Measurements from ENCODE around the gene CUEDC1. TPM values are rescaled to one million over a fixed set of nuclear protein-coding genes. Genes with fewer than 3 reads are reported as not detected.
A peak's percentile ranks its signal among the peaks of the same experiment; 100 is the strongest.

CUEDC1 gene
- total and polyA plus RNA-seq, 2 of the 13 experiments (the other 11 are each of a cell fraction or from before 2014, with no cell fraction given): 7.4 to 12.9 TPM

DNA sequence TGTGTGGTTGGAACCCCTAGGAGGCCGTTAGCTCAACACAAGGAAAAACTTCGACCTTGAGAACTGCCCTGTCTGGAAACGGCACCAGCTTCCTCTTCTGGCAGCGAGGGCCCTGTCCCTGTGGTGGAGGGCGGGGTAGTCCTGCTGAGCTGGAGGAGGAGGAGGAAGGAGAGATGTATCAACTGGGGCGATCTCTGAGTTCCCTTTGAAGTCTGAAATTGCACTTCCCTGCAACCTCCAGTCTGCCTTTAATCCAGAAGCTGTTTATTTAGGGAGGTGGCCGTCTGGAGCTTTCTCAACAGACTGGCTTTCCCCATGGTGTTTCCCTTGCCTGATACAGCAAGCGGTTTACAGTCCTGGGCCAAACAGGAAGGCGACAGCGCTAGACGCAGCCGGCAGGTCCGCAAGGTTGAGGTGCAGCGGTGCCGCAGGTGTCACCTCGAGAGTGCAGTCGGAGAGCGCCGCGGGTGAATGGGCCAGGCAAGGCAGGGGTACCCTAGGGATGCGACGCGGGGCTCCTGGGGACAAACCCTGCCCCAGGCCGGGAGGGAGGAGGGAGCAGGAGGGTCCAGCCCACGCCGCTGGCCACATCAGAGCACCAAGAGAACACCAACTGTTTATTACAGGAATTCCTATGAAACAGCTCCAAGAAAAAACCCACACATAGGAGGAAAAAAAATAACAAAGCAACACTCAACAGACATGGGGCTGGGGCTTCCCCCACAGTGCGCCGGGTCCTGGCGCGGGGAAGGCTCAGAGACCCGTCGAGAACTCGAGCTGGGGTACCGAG, 94.0 kb downstream of the CUEDC1 start (continued):
- peak; percentile 39; the same call in 1 of the 2 replicates for TF ChIP-seq MYC (CRISPR knock-in tag; IDR thresholded peaks at IDR 0.05; ENCODE audit: borderline replicate concordance)
- 0 out of 2 replicates have a peak, but pooled peaks have one; percentile 13 for TF ChIP-seq ZBTB38 (CRISPR knock-in tag; IDR thresholded peaks at IDR 0.05)
- TF ChIP-seq, protein P1, sequence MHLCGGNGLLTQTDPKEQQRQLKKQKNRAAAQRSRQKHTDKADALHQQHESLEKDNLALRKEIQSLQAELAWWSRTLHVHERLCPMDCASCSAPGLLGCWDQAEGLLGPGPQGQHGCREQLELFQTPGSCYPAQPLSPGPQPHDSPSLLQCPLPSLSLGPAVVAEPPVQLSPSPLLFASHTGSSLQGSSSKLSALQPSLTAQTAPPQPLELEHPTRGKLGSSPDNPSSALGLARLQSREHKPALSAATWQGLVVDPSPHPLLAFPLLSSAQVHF (CRISPR knock-in tag; IDR thresholded peaks at IDR 0.05): 0 out of 2 replicates have a peak, but pooled peaks have one; percentile 43
- no peak for TF ChIP-seq ZNF12 (CRISPR knock-in tag; IDR thresholded peaks at IDR 0.05)
- TF ChIP-seq NCOA1 (CRISPR knock-in tag; IDR thresholded peaks at IDR 0.05): peak; percentile 83; the same call in 1 of the 2 replicates
- peak; percentile 19; the same call in 1 of the 2 replicates for TF ChIP-seq ZNF296 (CRISPR knock-in tag; conservative IDR thresholded peaks at IDR 0.05)
- peak; percentile 75 for TF ChIP-seq RXRA (CRISPR knock-in tag; IDR thresholded peaks at IDR 0.05)
- TF ChIP-seq MED13 (CRISPR knock-in tag; IDR thresholded peaks at IDR 0.05): peak; percentile 93
- no peak for TF ChIP-seq HCFC1 (IDR thresholded peaks at IDR 0.05; ENCODE audit: low read depth, low read length)
- TF ChIP-seq ZNF672 (CRISPR knock-in tag; IDR thresholded peaks at IDR 0.05): peak; percentile 61; the same call in 1 of the 2 replicates
- TF ChIP-seq, protein P2, sequence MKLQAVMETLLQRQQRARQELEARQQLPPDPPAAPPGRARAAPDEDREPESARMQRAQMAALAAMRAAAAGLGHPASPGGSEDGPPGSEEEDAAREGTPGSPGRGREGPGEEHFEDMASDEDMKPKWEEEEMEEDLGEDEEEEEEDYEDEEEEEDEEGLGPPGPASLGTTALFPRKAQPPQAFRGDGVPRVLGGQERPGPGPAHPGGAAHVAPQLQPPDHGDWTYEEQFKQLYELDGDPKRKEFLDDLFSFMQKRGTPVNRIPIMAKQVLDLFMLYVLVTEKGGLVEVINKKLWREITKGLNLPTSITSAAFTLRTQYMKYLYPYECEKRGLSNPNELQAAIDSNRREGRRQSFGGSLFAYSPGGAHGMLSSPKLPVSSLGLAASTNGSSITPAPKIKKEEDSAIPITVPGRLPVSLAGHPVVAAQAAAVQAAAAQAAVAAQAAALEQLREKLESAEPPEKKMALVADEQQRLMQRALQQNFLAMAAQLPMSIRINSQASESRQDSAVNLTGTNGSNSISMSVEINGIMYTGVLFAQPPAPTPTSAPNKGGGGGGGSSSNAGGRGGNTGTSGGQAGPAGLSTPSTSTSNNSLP (IDR thresholded peaks at IDR 0.05; ENCODE audit: low read depth, low read length): no peak
- peak; percentile 43 for TF ChIP-seq IKZF4 (CRISPR knock-in tag; IDR thresholded peaks at IDR 0.05; ENCODE audit: borderline replicate concordance, low read depth, not compliant biosample characterization)
- peak; percentile 78; the same call in 1 of the 2 replicates for TF ChIP-seq SNAI1 (CRISPR knock-in tag; IDR thresholded peaks at IDR 0.05; ENCODE audit: borderline replicate concordance)
- 0 out of 2 replicates have a peak, but pooled peaks have one; percentile 63 for TF ChIP-seq CBFB (CRISPR knock-in tag; IDR thresholded peaks at IDR 0.05)
- peak; percentile 74; the same call in 1 of the 2 replicates for TF ChIP-seq ZIK1 (CRISPR knock-in tag; IDR thresholded peaks at IDR 0.05; ENCODE audit: borderline replicate concordance, low read depth)
- TF ChIP-seq, protein P3, sequence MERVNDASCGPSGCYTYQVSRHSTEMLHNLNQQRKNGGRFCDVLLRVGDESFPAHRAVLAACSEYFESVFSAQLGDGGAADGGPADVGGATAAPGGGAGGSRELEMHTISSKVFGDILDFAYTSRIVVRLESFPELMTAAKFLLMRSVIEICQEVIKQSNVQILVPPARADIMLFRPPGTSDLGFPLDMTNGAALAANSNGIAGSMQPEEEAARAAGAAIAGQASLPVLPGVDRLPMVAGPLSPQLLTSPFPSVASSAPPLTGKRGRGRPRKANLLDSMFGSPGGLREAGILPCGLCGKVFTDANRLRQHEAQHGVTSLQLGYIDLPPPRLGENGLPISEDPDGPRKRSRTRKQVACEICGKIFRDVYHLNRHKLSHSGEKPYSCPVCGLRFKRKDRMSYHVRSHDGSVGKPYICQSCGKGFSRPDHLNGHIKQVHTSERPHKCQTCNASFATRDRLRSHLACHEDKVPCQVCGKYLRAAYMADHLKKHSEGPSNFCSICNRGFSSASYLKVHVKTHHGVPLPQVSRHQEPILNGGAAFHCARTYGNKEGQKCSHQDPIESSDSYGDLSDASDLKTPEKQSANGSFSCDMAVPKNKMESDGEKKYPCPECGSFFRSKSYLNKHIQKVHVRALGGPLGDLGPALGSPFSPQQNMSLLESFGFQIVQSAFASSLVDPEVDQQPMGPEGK (CRISPR knock-in tag; IDR thresholded peaks at IDR 0.05): peak; percentile 64
- TF ChIP-seq, protein P4, sequence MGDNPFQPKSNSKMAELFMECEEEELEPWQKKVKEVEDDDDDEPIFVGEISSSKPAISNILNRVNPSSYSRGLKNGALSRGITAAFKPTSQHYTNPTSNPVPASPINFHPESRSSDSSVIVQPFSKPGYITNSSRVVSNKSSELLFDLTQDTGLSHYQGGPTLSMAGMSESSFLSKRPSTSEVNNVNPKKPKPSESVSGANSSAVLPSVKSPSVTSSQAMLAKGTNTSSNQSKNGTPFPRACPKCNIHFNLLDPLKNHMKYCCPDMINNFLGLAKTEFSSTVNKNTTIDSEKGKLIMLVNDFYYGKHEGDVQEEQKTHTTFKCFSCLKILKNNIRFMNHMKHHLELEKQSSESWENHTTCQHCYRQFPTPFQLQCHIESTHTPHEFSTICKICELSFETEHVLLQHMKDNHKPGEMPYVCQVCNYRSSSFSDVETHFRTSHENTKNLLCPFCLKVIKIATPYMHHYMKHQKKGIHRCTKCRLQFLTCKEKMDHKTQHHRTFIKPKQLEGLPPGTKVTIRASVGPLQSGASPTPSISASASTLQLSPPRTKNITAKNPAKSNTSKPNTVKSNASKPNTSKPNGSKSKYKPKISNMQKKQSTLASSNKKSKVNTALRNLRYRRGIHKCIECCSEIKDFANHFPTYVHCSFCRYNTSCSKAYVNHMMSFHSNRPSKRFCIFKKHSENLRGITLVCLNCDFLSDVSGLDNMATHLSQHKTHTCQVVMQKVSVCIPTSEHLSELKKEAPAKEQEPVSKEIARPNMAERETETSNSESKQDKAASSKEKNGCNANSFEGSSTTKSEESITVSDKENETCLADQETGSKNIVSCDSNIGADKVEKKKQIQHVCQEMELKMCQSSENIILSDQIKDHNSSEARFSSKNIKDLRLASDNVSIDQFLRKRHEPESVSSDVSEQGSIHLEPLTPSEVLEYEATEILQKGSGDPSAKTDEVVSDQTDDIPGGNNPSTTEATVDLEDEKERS (CRISPR knock-in tag; IDR thresholded peaks at IDR 0.05): 0 out of 2 replicates have a peak, but pooled peaks have one; percentile 5
- peak; percentile 60 for TF ChIP-seq SALL1 (CRISPR knock-in tag; IDR thresholded peaks at IDR 0.05)

Data from HepG2 (cell line).